Tibial artery (tissue), 4 donors: ENCODE measurements around the gene ZC3H13.

Experiments used
- DNase-seq, 2 donors: peaks; one replicate each; pipeline ENCODE4 v3.0.0-alpha.2; 2019
- H3K27ac ChIP-seq, 2 donors: fragments of 200-600 bp; sonication (generic) in 1 of 2; 1 replicate in 1 of 2; 2 replicates in 1 of 2; pipeline ENCODE4 v1.5.1; 2018 to 2019; ENCODE audit warnings: mild to moderate bottlenecking in 1 of 2
- H3K27me3 ChIP-seq, 2 donors: fragments of 200-600 bp; sonication (generic) in 1 of 2; one replicate each; pipeline versions ENCODE4 v1.5.1 to v1.6.0; 2016 to 2019
- H3K36me3 ChIP-seq, 3 donors: fragments of 200-600 bp; sonication (generic) in 2 of 3; one replicate each; pipeline ENCODE4 v1.5.1; 2016 to 2019; ENCODE audit warnings: mild to moderate bottlenecking in 2 of 3
- H3K4me1 ChIP-seq, 4 donors: fragments of 200-600 bp; sonication (generic) in 2 of 4; 1 replicate in 3 of 4; 2 replicates in 1 of 4; pipeline ENCODE4 v1.5.1; 2016 to 2019
- H3K4me3 ChIP-seq, 2 donors: fragments of 200-600 bp; sonication (generic) in 1 of 2; 1 replicate in 1 of 2; 2 replicates in 1 of 2; pipeline ENCODE4 v1.5.1; 2018 to 2019; ENCODE audit warnings: mild to moderate bottlenecking in 2 of 2
- H3K9me3 ChIP-seq, 3 donors: fragments of 200-600 bp; sonication (generic) in 1 of 3; one replicate each; pipeline ENCODE4 v1.5.1; 2016 to 2019
- CTCF ChIP-seq, 2 experiments: fragments of 200-600 bp in 1 of 2; fragments of 450-650 bp in 1 of 2; IDR thresholded peaks; one replicate each; pipeline ENCODE4 v1.5.1; 2017 to 2019; ENCODE audit warnings: antibody characterized with exemption in 2 of 2, mild to moderate bottlenecking in 1 of 2, moderate library complexity in 1 of 2
- intact Hi-C: fragments of 100-400 bp; cut with DNase I; formaldehyde crosslinking; loops from one replicate; pipeline ENCODE4 v1.15.0; 2023; ENCODE audit warnings: low total_unique reads

ZC3H13 gene

GRCh38 chr13:45909673-45910072, 142.9 kb downstream of the ZC3H13 start:
- no peak for TF ChIP-seq CTCF (IDR thresholded peaks at IDR 0.05)
- no peaks in the 10 kb centered on the region for H3K36me3 ChIP-seq
- H3K4me3 ChIP-seq, result no peak overlapping the region
- no peak for DNase-seq
- intact Hi-C loops, result no loop called here
- no peaks in the 10 kb centered on the region for H3K27me3 ChIP-seq
- H3K9me3 ChIP-seq, result no peaks in the 10 kb centered on the region
- no peaks in the 10 kb centered on the region for H3K4me1 ChIP-seq
- H3K27ac ChIP-seq, result no peak overlapping the region

- no peak for TF ChIP-seq CTCF (IDR thresholded peaks at IDR 0.05)
- DNase-seq, result no peak
- H3K4me3 ChIP-seq, result no peak overlapping the region
- H3K36me3 ChIP-seq, result no peaks in the 10 kb centered on the region
- no peaks in the 10 kb centered on the region for H3K4me1 ChIP-seq
- no peaks in the 10 kb centered on the region for H3K27me3 ChIP-seq
- intact Hi-C loops, result no loop called here
- no peaks in the 10 kb centered on the region for H3K9me3 ChIP-seq
- H3K27ac ChIP-seq, result no peak overlapping the region
Measured at GRCh38 chr13:45909089-45909488, 143.5 kb downstream of the ZC3H13 start.

- no peaks in the 10 kb centered on the region for H3K27me3 ChIP-seq
- TF ChIP-seq CTCF (IDR thresholded peaks at IDR 0.05), result no peak
- no peak overlapping the region for H3K4me3 ChIP-seq
- no peaks in the 10 kb centered on the region for H3K4me1 ChIP-seq
- no peaks in the 10 kb centered on the region for H3K36me3 ChIP-seq
- H3K27ac ChIP-seq, result no peak overlapping the region
- intact Hi-C loops, result no loop called here
- DNase-seq, result no peak
- H3K9me3 ChIP-seq, result no peaks in the 10 kb centered on the region
Measured at GRCh38 chr13:45907503-45907902, 145.0 kb downstream of the ZC3H13 start.
